ENCODE results near the gene CHAF1A. TPM values are rescaled to one million over a fixed set of nuclear protein-coding genes. Genes with fewer than 3 reads are reported as not detected.

The CHAF1A gene
- total RNA-seq, 3 donors from 2014 or later (not counting 1 experiment from before 2014, with no cell fraction given): 34.4 to 40.8 (median 35.2) TPM

GRCh38 chr19:4376671-4376990, 25.8 kb upstream of the CHAF1A start:
- ATAC-seq (no peak), DNase-seq (no peak)
- H3K4me3 Mint-ChIP-seq: no peak overlapping the region
- peak overlapping the region; percentile 46 to 50 for H3K27ac Mint-ChIP-seq
- 90% methylated on average over 10 of the region's 10 CpGs for WGBS (ENCODE audit: insufficient coverage)
- H3K36me3 Mint-ChIP-seq: no peaks in the 10 kb centered on the region
- intact Hi-C loops (cut with micrococcal nuclease): no loop called here
- H3K4me3 ChIP-seq (ENCODE audit: low read length): no peak overlapping the region
- H3K9me3 ChIP-seq (ENCODE audit: control insufficient read depth, insufficient read depth, low read length): no peaks in the 10 kb centered on the region
- peaks cover 30 to 51% of the 10 kb centered on the region in 2 donors for H3K4me1 Mint-ChIP-seq
- H3K27ac ChIP-seq (ENCODE audit: low read length): no peak overlapping the region
- H3K9me3 Mint-ChIP-seq: no peaks in the 10 kb centered on the region
- no peaks in the 10 kb centered on the region for H3K27me3 Mint-ChIP-seq (ENCODE audit: low read depth in 2 of 2)
- no peaks in the 10 kb centered on the region for H3K36me3 ChIP-seq (ENCODE audit: control insufficient read depth, insufficient read depth, low read length)
- peaks cover 95% of the 10 kb centered on the region for H3K4me1 ChIP-seq (ENCODE audit: control insufficient read depth, insufficient read depth, low read length)
- no peaks in the 10 kb centered on the region for H3K27me3 ChIP-seq (ENCODE audit: control insufficient read depth, insufficient read depth, low read length)
- TF ChIP-seq, protein P1, sequence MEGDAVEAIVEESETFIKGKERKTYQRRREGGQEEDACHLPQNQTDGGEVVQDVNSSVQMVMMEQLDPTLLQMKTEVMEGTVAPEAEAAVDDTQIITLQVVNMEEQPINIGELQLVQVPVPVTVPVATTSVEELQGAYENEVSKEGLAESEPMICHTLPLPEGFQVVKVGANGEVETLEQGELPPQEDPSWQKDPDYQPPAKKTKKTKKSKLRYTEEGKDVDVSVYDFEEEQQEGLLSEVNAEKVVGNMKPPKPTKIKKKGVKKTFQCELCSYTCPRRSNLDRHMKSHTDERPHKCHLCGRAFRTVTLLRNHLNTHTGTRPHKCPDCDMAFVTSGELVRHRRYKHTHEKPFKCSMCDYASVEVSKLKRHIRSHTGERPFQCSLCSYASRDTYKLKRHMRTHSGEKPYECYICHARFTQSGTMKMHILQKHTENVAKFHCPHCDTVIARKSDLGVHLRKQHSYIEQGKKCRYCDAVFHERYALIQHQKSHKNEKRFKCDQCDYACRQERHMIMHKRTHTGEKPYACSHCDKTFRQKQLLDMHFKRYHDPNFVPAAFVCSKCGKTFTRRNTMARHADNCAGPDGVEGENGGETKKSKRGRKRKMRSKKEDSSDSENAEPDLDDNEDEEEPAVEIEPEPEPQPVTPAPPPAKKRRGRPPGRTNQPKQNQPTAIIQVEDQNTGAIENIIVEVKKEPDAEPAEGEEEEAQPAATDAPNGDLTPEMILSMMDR (IDR thresholded peaks at IDR 0.05): no peak

- ATAC-seq (no peak), DNase-seq (no peak)
- no peaks in the 10 kb centered on the region for H3K27me3 ChIP-seq (ENCODE audit: control insufficient read depth, insufficient read depth, low read length)
- H3K36me3 ChIP-seq (ENCODE audit: control insufficient read depth, insufficient read depth, low read length): no peaks in the 10 kb centered on the region
- Mint-ChIP-seq H3K4me1 (peaks cover 35 to 52% of the 10 kb centered on the region in 2 donors), H3K4me3 (no peak overlapping the region), H3K27ac (peak overlapping the region in 1 of 2 donors; percentile 46), H3K36me3 (no peaks in the 10 kb centered on the region), H3K27me3 (ENCODE audit: low read depth in 2 of 2) (no peaks in the 10 kb centered on the region), H3K9me3 (no peaks in the 10 kb centered on the region)
- no peaks in the 10 kb centered on the region for H3K9me3 ChIP-seq (ENCODE audit: control insufficient read depth, insufficient read depth, low read length)
- 95% methylated on average over 23 of the region's 23 CpGs for WGBS (ENCODE audit: insufficient coverage)
- intact Hi-C loops (cut with micrococcal nuclease): no loop called here
- peaks cover 95% of the 10 kb centered on the region for H3K4me1 ChIP-seq (ENCODE audit: control insufficient read depth, insufficient read depth, low read length)
- TF ChIP-seq, protein P1 (IDR thresholded peaks at IDR 0.05): no peak
- no peak overlapping the region for H3K27ac ChIP-seq (ENCODE audit: low read length)
- H3K4me3 ChIP-seq (ENCODE audit: low read length): no peak overlapping the region
These were observed 25.3 kb upstream of the CHAF1A start for GRCh38 chr19:4376991-4377781.

DNA sequence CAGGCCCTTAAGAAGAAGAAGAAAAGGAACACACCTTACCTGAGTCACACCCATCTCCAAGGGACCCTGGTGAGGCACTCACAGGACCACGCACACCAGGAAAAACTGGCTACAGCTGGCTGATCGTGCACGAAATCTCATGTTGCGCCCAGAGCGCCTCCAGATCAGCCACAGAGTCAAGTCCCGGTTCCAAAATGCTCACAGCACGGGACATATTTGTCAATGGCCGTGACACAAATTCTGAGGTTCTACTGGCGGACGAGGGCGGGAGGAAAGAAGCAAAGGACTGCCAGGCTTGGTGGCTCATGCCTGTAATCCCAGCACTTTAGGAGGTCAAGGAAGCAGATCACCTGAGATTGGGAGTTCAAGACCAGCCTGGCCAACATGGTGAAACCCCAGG, 23.6 kb upstream of the CHAF1A start:
- no peak overlapping the region for H3K4me3 Mint-ChIP-seq
- Histone ChIP-seq H3K36me3 (ENCODE audit: control insufficient read depth, insufficient read depth, low read length) (no peaks in the 10 kb centered on the region), H3K27me3 (ENCODE audit: control insufficient read depth, insufficient read depth, low read length) (no peaks in the 10 kb centered on the region), H3K9me3 (ENCODE audit: control insufficient read depth, insufficient read depth, low read length) (no peaks in the 10 kb centered on the region), H3K4me1 (ENCODE audit: control insufficient read depth, insufficient read depth, low read length) (peaks cover 78% of the 10 kb centered on the region), H3K4me3 (ENCODE audit: low read length) (no peak overlapping the region), H3K27ac (ENCODE audit: low read length) (no peak overlapping the region)
- no peaks in the 10 kb centered on the region for H3K27me3 Mint-ChIP-seq (ENCODE audit: low read depth in 2 of 2)
- no peaks in the 10 kb centered on the region for H3K36me3 Mint-ChIP-seq
- WGBS (ENCODE audit: insufficient coverage): 88% methylated on average over 11 of the region's 11 CpGs
- no peaks in the 10 kb centered on the region for H3K9me3 Mint-ChIP-seq
- intact Hi-C loops (cut with micrococcal nuclease): no loop called here
- H3K4me1 Mint-ChIP-seq: peaks cover 31 to 46% of the 10 kb centered on the region in 2 donors
- peak overlapping the region in 1 of 2 donors; percentile 87 for H3K27ac Mint-ChIP-seq
- DNase-seq: no peak
- TF ChIP-seq, protein P1 (IDR thresholded peaks at IDR 0.05): no peak
- no peak for ATAC-seq

Measured in natural killer cell (primary cell).